ENCODE data around the gene ENO3.

DNA sequence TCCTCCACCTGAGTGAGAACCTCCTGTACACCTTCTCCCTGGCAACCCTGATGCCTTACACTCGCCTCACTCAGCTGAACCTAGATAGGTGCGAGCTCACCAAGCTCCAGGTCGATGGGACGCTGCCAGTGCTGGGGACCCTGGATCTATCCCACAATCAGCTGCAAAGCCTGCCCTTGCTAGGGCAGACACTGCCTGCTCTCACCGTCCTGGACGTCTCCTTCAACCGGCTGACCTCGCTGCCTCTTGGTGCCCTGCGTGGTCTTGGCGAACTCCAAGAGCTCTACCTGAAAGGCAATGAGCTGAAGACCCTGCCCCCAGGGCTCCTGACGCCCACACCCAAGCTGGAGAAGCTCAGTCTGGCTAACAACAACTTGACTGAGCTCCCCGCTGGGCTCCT is 18.2 kb upstream of the ENO3 start:
- TF ChIP-seq CTCF (conservative IDR thresholded peaks at IDR 0.05; ENCODE audit: low read length) = no peak
- no peak for TF ChIP-seq EZH2phosphoT487 (IDR thresholded peaks at IDR 0.05; ENCODE audit: borderline replicate concordance)
